ENCODE data around the gene CEP131.

- TF ChIP-seq CTCF (IDR thresholded peaks at IDR 0.05 in 4 of 5, conservative IDR thresholded peaks at IDR 0.05 in 1 of 5) (no peak), POLR2A (IDR thresholded peaks at IDR 0.05) (no peak)
Measured at GRCh38 chr17:81157848-81158687, 64.7 kb downstream of the CEP131 start.
